H1 (cell line): ENCODE measurements around the gene MAP2K7. TPM values are rescaled to one million over a fixed set of nuclear protein-coding genes. Genes with fewer than 3 reads are reported as not detected.

Experiments used
- CTCF ChIA-PET: fragments of 300-600 bp; sonication (Branson Sonifier 250); formaldehyde crosslinking; loops from one replicate; lab custom pipeline; 2021; ENCODE audit not compliant: partially characterized antibody; lab: Charles Lee
- POLR2A ChIA-PET: fragments of 300-600 bp; sonication (Branson Sonifier 250); formaldehyde crosslinking; loops from one replicate; lab custom pipeline; 2021; ENCODE audit warnings: inconsistent platforms; ENCODE audit not compliant: partially characterized antibody; lab: Charles Lee
- DNase-seq, 2 experiments: peaks; one replicate each; pipeline versions ENCODE4 v3.0.0 to v3.0.0-alpha.2; 2010 to 2022; ENCODE audit warnings: low spot score in 2 of 2, low read depth in 1 of 2, mixed read lengths in 1 of 2
- FAIRE-seq: peaks from 2 replicates; lab custom pipeline; 2011; peaks lifted over from hg19 to GRCh38; lab: Jason Lieb, UNC
- H2AFZ ChIP-seq: 2 replicates; pipeline ENCODE4 v1.8.1; 2012; ENCODE audit warnings: low read length, inconsistent platforms
- H2AK5ac ChIP-seq: 2 replicates; pipeline ENCODE4 v1.6.1; 2013; ENCODE audit warnings: low read depth, low read length
- H2BK120ac ChIP-seq: replicated peaks from 2 replicates; pipeline ENCODE3; 2013; ENCODE audit warnings: low read depth, low read length, inconsistent platforms
- H2BK12ac ChIP-seq: 2 replicates; pipeline ENCODE4 v1.6.1; 2013; ENCODE audit warnings: low read depth, low read length
- H2BK15ac ChIP-seq: 2 replicates; pipeline ENCODE4 v1.6.1; 2013; ENCODE audit warnings: low read length
- H2BK20ac ChIP-seq: 2 replicates; pipeline ENCODE4 v1.6.1; 2013; ENCODE audit warnings: low read length
- H2BK5ac ChIP-seq: 2 replicates; pipeline ENCODE4 v1.6.1; 2013; ENCODE audit warnings: low read depth, low read length
- H3K14ac ChIP-seq: 2 replicates; pipeline ENCODE4 v1.6.1; 2013; ENCODE audit warnings: inconsistent platforms; ENCODE audit not compliant: insufficient read length
- H3K18ac ChIP-seq: 2 replicates; pipeline ENCODE4 v1.6.1; 2013; ENCODE audit warnings: low read length; ENCODE audit errors: extremely low read depth
- H3K23ac ChIP-seq: 2 replicates; pipeline ENCODE4 v1.6.1; 2013; ENCODE audit warnings: inconsistent platforms; ENCODE audit not compliant: insufficient read length
- H3K23me2 ChIP-seq: 2 replicates; pipeline ENCODE4 v1.6.1; 2013; ENCODE audit warnings: low read depth, low read length
- H3K27ac ChIP-seq: 2 replicates; pipeline ENCODE4 v1.6.1; 2011; ENCODE audit warnings: low read depth, low read length, inconsistent platforms
- H3K27me3 ChIP-seq, 4 experiments: replicated peaks in 1 of 4; 1 replicate in 1 of 4; 2 replicates in 3 of 4; pipeline versions ENCODE4 v1.6.1 to v1.8.1; 2011 to 2013; ENCODE audit warnings: low read length in 3 of 4, mild to moderate bottlenecking in 3 of 4, inconsistent platforms in 2 of 4, mixed read lengths in 2 of 4, moderate library complexity in 1 of 4; ENCODE audit not compliant: control insufficient read depth in 3 of 4, insufficient read depth in 3 of 4; ENCODE audit errors: extremely low read depth in 1 of 4
- H3K36me3 ChIP-seq, 4 experiments: 2 replicates each; pipeline versions ENCODE4 v1.6.1 to v1.8.1; 2011 to 2013; ENCODE audit warnings: mild to moderate bottlenecking in 4 of 4, low read length in 3 of 4, moderate library complexity in 2 of 4, control low read depth in 1 of 4, inconsistent platforms in 1 of 4; ENCODE audit not compliant: insufficient read depth in 4 of 4, control insufficient read depth in 2 of 4
- H3K4ac ChIP-seq: replicated peaks from 2 replicates; pipeline ENCODE3; 2013; ENCODE audit warnings: low read length, low read depth, mixed read lengths, inconsistent platforms; ENCODE audit not compliant: insufficient read length
- H3K4me1 ChIP-seq, 4 experiments: replicated peaks in 1 of 4; 1 replicate in 1 of 4; 2 replicates in 3 of 4; pipeline versions ENCODE4 v1.6.1 to v1.8.1; 2011 to 2013; ENCODE audit warnings: low read length in 3 of 4, inconsistent platforms in 2 of 4, mixed read lengths in 1 of 4; ENCODE audit not compliant: insufficient read depth in 4 of 4, control insufficient read depth in 3 of 4
- H3K4me2 ChIP-seq, 2 experiments: 2 replicates each; pipeline versions ENCODE4 v1.6.1 to v1.8.1; 2011 to 2013; ENCODE audit warnings: low read depth in 2 of 2, low read length in 2 of 2, control low read depth in 1 of 2, inconsistent platforms in 1 of 2, mild to moderate bottlenecking in 1 of 2; ENCODE audit not compliant: insufficient read depth in 1 of 2
- H3K4me3 ChIP-seq, 4 experiments: fragments of 200-600, 300-600 bp in 1 of 4; sonication (generic), shearing (Covaris generic), sonication (Bioruptor Twin) in 1 of 4; 2 replicates each; pipeline versions ENCODE4 v1.5.1 to v1.8.1; 2011 to 2016; ENCODE audit warnings: low read length in 4 of 4, low read depth in 3 of 4, control low read depth in 2 of 4, inconsistent platforms in 2 of 4, mild to moderate bottlenecking in 2 of 4, mixed read lengths in 1 of 4, moderate library complexity in 1 of 4; ENCODE audit not compliant: insufficient read depth in 2 of 4; ENCODE audit errors: extremely low read depth in 1 of 4
- H3K56ac ChIP-seq: replicated peaks from 2 replicates; pipeline ENCODE3; 2013; ENCODE audit warnings: low read depth, mild to moderate bottlenecking, mixed read lengths, low read length, inconsistent platforms; ENCODE audit not compliant: insufficient read length
- H3K79me1 ChIP-seq: 2 replicates; pipeline ENCODE4 v1.6.1; 2013; ENCODE audit warnings: low read depth, low read length, control low read depth
- H3K79me2 ChIP-seq, 2 experiments: 2 replicates each; pipeline versions ENCODE4 v1.6.1 to v1.8.1; 2012 to 2013; ENCODE audit warnings: low read length in 2 of 2, mild to moderate bottlenecking in 2 of 2, inconsistent platforms in 1 of 2; ENCODE audit not compliant: insufficient read depth in 2 of 2, control insufficient read depth in 1 of 2
- H3K9ac ChIP-seq, 4 experiments: replicated peaks in 1 of 4; 1 replicate in 1 of 4; 2 replicates in 3 of 4; pipeline versions ENCODE4 v1.6.1 to v1.8.1; 2011 to 2013; ENCODE audit warnings: low read depth in 3 of 4, low read length in 3 of 4, control low read depth in 2 of 4, mild to moderate bottlenecking in 2 of 4, moderate library complexity in 2 of 4, inconsistent platforms in 1 of 4; ENCODE audit errors: extremely low read depth in 1 of 4
- H3K9me3 ChIP-seq, 2 experiments: 2 replicates each; pipeline versions ENCODE4 v1.6.1 to v1.8.1; 2012 to 2013; ENCODE audit warnings: mild to moderate bottlenecking in 2 of 2, moderate library complexity in 2 of 2, control low read depth in 1 of 2, inconsistent platforms in 1 of 2, low read depth in 1 of 2, low read length in 1 of 2, mixed read lengths in 1 of 2; ENCODE audit not compliant: insufficient read depth in 2 of 2
- H4K20me1 ChIP-seq, 2 experiments: replicated peaks in 1 of 2; 2 replicates each; pipeline versions ENCODE3 to v1.8.1; 2011 to 2013; ENCODE audit warnings: inconsistent platforms in 2 of 2, low read length in 2 of 2, mild to moderate bottlenecking in 1 of 2; ENCODE audit not compliant: insufficient read depth in 2 of 2, control insufficient read depth in 1 of 2
- H4K5ac ChIP-seq: 2 replicates; pipeline ENCODE4 v1.6.1; 2013; ENCODE audit warnings: low read length, low read depth, mixed read lengths, inconsistent platforms; ENCODE audit not compliant: insufficient read length
- H4K8ac ChIP-seq: 2 replicates; pipeline ENCODE4 v1.8.0; 2013; ENCODE audit warnings: mild to moderate bottlenecking, moderate library complexity, low read length, inconsistent platforms; ENCODE audit not compliant: insufficient read depth; ENCODE audit errors: extremely low read depth
- H4K91ac ChIP-seq: replicated peaks from 2 replicates; pipeline ENCODE3; 2013; ENCODE audit warnings: low read length, mixed read lengths, inconsistent platforms; ENCODE audit not compliant: insufficient read length
- HDAC6 ChIP-seq: IDR thresholded peaks from one replicate; pipeline ENCODE4 v1.7.1; 2012; ENCODE audit warnings: low read depth, mild to moderate bottlenecking, inconsistent platforms, low read length, moderate library complexity
- MAFK ChIP-seq: IDR thresholded peaks from 2 replicates; pipeline ENCODE4 v1.6.1; 2012; ENCODE audit warnings: low read depth, mild to moderate bottlenecking, improper control_type of control experiment, low read length
- NRF1 ChIP-seq: IDR thresholded peaks from 2 replicates; pipeline ENCODE4 v1.6.1; 2011; ENCODE audit warnings: mild to moderate bottlenecking, low read depth, low read length, improper control_type of control experiment
- WGBS, 2 experiments: shearing (Covaris generic) in 1 of 2; methylation state at CpG; one replicate each; pipeline versions ENCODE4 v1.1.6 to v1.1.7; 2013 to 2015; ENCODE audit warnings: low lambda C conversion rate in 2 of 2, mixed read lengths in 2 of 2, inconsistent platforms in 1 of 2, low coverage in 1 of 2, missing lambda C conversion rate in 1 of 2; ENCODE audit not compliant: insufficient replicate concordance in 2 of 2, insufficient coverage in 1 of 2, insufficient read length in 1 of 2; ENCODE audit errors: extremely low coverage in 1 of 2, missing lambda C conversion rate in 1 of 2; 5-methylcytosine and 5-hydroxymethylcytosine counted together
- polyA plus RNA-seq, 7 experiments: library from polyadenylated mRNA; depleted of rRNA in 3 of 7; stranded (reverse) in 5 of 7; unstranded in 2 of 7; fragments of >200 nt in 5 of 7; fragments of 200-250 nt in 2 of 7; gene quantifications; 1 replicate in 5 of 7; 2 replicates in 1 of 7; 4 replicates in 1 of 7; pipeline versions ENCODE4 v1.2.1 to v1.2.3, GENCODE V29; 2011 to 2013; ENCODE audit warnings: missing spikeins in 2 of 7, mixed read lengths in 2 of 7
- total RNA-seq: library from RNA; stranded (reverse); fragmentation: NEBNext Ultra II Directional; extraction: Animal tissue kit (Norgen Biotek cat#: 25700); gene quantifications from 2 replicates; pipeline ENCODE4 v1.2.1, GENCODE V29; 2021
- TF ChIP-seq, protein P1 (sequence below): IDR thresholded peaks from 2 replicates; pipeline ENCODE4 v1.6.1; 2012; ENCODE audit warnings: inconsistent platforms

MAP2K7 gene
- total and polyA plus RNA-seq, 2 of the 8 experiments (the other 6 are each of a cell fraction or from before 2014, with no cell fraction given): 8.9 to 38.3 TPM

- Histone ChIP-seq H3K79me1 (0 out of 2 replicates have a peak, but pooled peaks cover 2% of the 10 kb centered on the region), H3K9ac (no peak overlapping the region), H3K4ac (no peak overlapping the region), H3K23me2 (peaks cover 13% of the 10 kb centered on the region; the same call in 1 of the 2 replicates), H3K36me3 (peaks cover 5 to 30% (median 16%) of the 10 kb centered on the region in 4 experiments; a peak in 4 of 8 replicates), H3K18ac (no peak overlapping the region), H4K91ac (no peak overlapping the region), H2BK5ac (no peak overlapping the region), H2BK15ac (no peak overlapping the region), H3K23ac (no peak overlapping the region), H2AK5ac (no peak overlapping the region), H4K5ac (no peak overlapping the region), H3K27ac (no peak overlapping the region), H3K14ac (no peak overlapping the region), H3K27me3 (peaks cover 17 to 42% (median 35%) of the 10 kb centered on the region in 4 experiments; a peak in 6 of 7 replicates), H2BK12ac (no peak overlapping the region), H3K4me2 (no peak overlapping the region), H2BK120ac (no peak overlapping the region), H3K4me3 (no peak overlapping the region), H3K79me2 (no peaks in the 10 kb centered on the region), H2BK20ac (no peak overlapping the region), H3K9me3 (no peaks in the 10 kb centered on the region), H3K56ac (no peak overlapping the region), H4K8ac (no peak overlapping the region), H3K4me1 (peaks cover 0 to 9% (median 7%) of the 10 kb centered on the region in 4 experiments; a peak in 5 of 7 replicates), H4K20me1 (peaks cover 2 to 11% of the 10 kb centered on the region in 2 experiments), H2AFZ (no peak overlapping the region)
- WGBS, 2 experiments: 89% methylated on average over 9 of the region's 10 CpGs; no CpG with 5 or more reads in 1 of the 2 experiments
- POLR2A ChIA-PET: interaction anchor here (1.4 to 2.3 kb wide), 2 partner anchors 17 to 45 kb away, joined by 3 to 7 read pairs; no protein-coding TSS in a partner anchor
- DNase-seq: no peak
- no peak for FAIRE-seq
- CTCF ChIA-PET: interaction anchor here (2.3 kb wide), 1 partner anchor 45 kb away, joined by 9 read pairs; no protein-coding TSS in a partner anchor
- TF ChIP-seq MAFK (no peak), NRF1 (no peak), HDAC6 (no peak)
- TF ChIP-seq, protein P1, sequence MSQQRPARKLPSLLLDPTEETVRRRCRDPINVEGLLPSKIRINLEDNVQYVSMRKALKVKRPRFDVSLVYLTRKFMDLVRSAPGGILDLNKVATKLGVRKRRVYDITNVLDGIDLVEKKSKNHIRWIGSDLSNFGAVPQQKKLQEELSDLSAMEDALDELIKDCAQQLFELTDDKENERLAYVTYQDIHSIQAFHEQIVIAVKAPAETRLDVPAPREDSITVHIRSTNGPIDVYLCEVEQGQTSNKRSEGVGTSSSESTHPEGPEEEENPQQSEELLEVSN: no peak
These were observed 10.0 kb downstream of the MAP2K7 start for GRCh38 chr19:7913652-7914051.
